Epithelial cell of proximal tubule (primary cell): ENCODE results near the gene MVP. TPM values are rescaled to one million over a fixed set of nuclear protein-coding genes. Genes with fewer than 3 reads are reported as not detected.
"Not testable (repeated sequence)": the region's sequence is repeated elsewhere in the genome, so short reads cannot be mapped to it uniquely, and the experiment has no call there.

Source experiments
- DNase-seq: peaks from one replicate; pipeline ENCODE4 v3.0.0-alpha.2; 2011; ENCODE audit warnings: low read depth
- H3K4me3 ChIP-seq: 2 replicates; pipeline ENCODE4 v1.5.1; 2011; ENCODE audit warnings: low read depth, mild to moderate bottlenecking, low read length
- total RNA-seq: library from RNA; depleted of rRNA; stranded (reverse); fragments of >200 nt; gene quantifications from 2 replicates; pipeline ENCODE4 v1.2.3, GENCODE V29; 2015
- TF ChIP-seq, protein P1 (sequence below): conservative IDR thresholded peaks from 2 replicates; pipeline ENCODE4 v1.5.1; 2012; ENCODE audit warnings: low read depth, mild to moderate bottlenecking, low read length

Gene MVP
- total RNA-seq, 1 donor from 2014 or later: 179 TPM

DNA sequence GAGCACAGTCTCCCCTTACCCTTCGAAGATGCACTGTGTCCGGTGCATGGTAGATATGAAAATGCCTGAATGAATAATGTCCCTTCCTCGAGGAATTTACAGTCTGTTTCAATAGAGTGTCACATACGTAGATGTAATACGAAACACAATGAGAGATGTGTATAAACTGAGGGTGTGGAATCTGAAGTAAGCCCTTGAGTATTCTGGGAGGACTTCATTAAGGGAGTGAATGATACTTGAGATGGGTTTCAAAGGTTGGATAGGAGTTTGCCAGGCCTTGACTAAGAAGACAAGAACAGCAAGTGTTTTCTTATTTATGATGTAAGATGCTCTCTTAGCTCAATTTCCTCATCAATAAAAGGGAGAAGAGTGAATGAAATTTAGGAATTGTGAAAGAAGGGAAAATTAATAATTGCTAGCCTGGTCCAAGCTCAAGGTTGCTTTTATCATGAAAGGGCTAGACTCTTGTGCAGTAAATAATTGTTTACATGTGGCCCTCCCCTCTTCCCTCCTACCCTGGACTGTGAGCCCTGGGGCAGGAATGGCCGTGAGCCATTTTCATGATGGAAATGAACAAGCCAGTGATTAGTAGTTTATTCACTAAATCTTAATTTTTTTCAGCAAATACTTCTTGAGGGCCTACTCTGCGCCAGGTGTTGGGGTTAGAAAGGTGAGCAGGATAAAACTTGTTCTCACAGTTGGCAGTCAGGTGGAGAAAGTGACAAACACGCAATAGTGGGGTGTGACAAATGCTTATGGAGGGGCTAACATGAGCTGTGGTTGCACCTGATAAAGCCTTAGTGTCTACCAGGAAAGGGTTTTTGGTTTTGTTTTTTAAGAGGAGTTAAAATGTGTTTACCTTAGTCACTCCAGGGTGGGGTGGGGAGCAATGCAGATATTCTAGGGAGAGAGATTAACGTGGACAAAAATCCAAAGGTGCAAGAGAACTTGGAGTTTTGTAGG, 28.1 kb upstream of the MVP start:
- TF ChIP-seq, protein P1, sequence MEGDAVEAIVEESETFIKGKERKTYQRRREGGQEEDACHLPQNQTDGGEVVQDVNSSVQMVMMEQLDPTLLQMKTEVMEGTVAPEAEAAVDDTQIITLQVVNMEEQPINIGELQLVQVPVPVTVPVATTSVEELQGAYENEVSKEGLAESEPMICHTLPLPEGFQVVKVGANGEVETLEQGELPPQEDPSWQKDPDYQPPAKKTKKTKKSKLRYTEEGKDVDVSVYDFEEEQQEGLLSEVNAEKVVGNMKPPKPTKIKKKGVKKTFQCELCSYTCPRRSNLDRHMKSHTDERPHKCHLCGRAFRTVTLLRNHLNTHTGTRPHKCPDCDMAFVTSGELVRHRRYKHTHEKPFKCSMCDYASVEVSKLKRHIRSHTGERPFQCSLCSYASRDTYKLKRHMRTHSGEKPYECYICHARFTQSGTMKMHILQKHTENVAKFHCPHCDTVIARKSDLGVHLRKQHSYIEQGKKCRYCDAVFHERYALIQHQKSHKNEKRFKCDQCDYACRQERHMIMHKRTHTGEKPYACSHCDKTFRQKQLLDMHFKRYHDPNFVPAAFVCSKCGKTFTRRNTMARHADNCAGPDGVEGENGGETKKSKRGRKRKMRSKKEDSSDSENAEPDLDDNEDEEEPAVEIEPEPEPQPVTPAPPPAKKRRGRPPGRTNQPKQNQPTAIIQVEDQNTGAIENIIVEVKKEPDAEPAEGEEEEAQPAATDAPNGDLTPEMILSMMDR: no peak
- peak overlapping the region; percentile 97 for H3K4me3 ChIP-seq
- no peak for DNase-seq

DNA sequence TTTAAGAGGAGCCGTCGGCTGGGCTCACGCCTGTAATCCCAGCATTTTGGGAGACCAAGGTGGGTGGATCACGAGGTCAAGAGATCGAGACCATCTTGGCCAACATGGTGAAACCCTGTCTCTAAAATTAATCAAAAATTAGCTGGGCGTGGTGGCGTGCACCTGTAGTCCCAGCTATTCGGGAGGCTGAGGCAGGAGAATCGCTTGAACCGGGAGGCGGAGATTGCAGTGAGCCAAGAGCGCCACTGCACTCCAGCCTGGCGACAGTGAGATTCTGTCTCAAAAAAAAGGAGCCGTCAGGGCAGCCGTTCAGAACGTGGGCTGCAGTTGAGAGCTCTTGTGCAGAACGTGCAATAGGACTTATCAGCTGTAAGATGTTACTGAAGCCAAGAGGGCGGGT, 27.1 kb upstream of the MVP start:
- not testable (repeated sequence) for DNase-seq, H3K4me3 ChIP-seq

DNA sequence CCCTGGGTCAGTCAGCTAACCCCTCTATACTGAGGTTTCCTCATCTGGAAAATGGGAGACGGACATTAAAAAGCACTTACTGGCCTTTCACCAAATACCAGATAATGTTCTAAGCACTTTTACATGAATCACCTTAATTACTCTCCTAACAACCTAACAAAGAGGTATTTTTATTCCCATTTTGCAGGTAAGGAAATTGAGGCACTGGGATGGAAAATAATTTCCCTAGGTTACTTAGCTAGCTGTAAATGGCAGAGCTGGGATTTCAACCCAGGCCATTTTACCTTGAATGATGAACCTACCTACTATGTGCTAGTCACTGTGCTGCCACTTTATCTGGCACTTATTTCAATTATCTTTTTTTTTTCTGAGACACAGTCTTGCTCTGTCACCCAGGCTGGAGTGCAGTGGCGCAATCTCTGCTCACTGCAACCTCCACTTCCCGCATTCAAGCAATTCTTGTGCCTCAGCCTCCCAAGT, 26.0 kb upstream of the MVP start:
- TF ChIP-seq, protein P1: no peak
- DNase-seq: no peak
- H3K4me3 ChIP-seq: no peak overlapping the region

DNA sequence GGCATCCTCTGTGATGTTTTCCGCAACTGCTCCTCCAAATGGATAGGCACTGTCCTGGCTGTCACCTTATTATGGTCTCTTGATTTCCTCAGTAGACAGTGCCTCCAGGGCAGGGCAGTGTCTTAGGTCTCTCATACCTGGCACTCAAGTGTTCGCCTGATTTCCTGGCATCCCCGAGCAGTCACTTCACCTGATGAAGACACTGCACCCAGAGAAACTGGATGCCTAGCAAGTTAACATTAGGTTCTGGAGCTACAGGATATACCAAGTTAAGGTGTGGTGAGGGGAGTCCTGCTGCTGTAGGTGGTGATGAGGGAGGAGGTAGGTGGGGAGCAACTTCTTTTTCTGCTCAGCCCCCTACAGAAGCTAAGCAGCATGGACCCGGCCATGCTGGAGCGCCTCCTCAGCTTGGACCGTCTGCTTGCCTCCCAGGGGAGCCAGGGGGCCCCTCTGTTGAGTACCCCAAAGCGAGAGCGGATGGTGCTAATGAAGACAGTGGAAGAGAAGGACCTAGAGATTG, 17.8 kb upstream of the MVP start:
- TF ChIP-seq, protein P1: no peak
- H3K4me3 ChIP-seq: no peak overlapping the region
- no peak for DNase-seq

DNA sequence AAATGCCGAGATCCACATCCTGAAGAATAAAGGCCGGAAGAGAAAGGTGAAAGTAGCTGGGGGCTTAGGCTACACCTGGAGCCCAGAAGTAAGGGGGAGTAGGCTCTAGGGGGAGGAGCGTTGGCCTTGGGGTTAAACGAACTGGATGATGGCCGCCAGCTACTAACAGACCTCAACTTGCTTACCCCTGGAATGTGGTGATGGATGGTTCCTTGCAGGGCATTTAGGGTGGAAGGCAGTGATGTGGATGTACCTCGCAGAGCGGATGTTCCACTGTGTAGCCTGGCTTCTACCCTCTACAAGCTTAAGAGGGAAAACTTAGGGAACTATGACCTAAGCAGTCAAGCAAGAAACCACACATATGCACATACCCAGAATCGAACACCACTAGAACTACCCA, 16.2 kb upstream of the MVP start:
- TF ChIP-seq, protein P1: no peak
- DNase-seq: no peak
- H3K4me3 ChIP-seq: peak overlapping the region; percentile 81

DNA sequence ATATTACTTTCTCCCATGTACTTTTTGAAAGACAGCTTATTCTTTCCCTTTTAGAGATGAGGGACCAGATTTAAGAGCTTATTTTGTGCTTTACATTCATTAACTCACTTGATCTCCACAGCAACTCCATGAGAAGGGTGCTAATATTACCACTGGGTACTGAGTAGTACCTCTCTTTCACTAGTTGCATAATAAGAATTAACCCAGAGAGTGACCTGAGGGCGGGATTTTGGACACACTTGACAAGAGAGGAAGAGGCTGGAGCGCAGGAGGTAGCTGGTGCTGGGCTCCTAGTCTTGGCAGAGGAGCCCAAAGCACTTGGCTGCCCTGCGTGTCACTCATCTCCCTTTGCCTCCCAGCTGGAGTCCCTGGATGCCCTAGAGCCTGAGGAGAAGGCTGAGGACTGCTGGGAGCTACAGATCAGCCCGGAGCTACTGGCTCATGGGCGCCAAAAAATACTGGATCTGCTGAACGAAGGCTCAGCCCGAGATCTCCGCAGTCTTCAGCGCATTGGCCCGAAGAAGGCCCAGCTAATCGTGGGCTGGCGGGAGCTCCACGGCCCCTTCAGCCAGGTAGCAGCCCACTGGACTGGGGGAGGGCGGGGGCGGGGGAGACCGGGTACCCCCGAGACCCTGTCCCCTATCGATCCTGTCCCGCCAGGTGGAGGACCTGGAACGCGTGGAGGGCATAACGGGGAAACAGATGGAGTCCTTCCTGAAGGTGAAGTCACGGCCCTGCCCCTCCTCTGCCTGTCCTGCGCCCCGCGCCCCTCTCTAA, 15.6 kb upstream of the MVP start:
- no peak for DNase-seq
- peak overlapping the region; percentile 81 for H3K4me3 ChIP-seq
- TF ChIP-seq, protein P1: no peak
